ENCODE results near the gene DCP1B. TPM values are rescaled to one million over a fixed set of nuclear protein-coding genes. Genes with fewer than 3 reads are reported as not detected.

Gene DCP1B
- total and polyA plus RNA-seq, 7 experiments from 2014 or later = 8.1 to 30.5 (median 19.3) TPM

GRCh38 chr12:1939331-1939730, 64.9 kb downstream of the DCP1B start:
- no peak for ATAC-seq
- no peaks in the 10 kb centered on the region for H3K9me3 Mint-ChIP-seq
- Histone ChIP-seq H3K27me3 (ENCODE audit: control insufficient read depth in 2 of 2, insufficient read depth in 2 of 2, low read length in 2 of 2) (no peaks in the 10 kb centered on the region), H3K4me3 (ENCODE audit: low read length) (no peak overlapping the region), H3K4me1 (ENCODE audit: control insufficient read depth in 2 of 2, insufficient read depth in 2 of 2, low read length in 2 of 2) (peaks cover 0 to 3% of the 10 kb centered on the region in 2 donors), H3K36me3 (ENCODE audit: control insufficient read depth in 2 of 3, insufficient read depth in 3 of 3, low read length in 3 of 3) (peaks cover 0 to 14% (median 0%) of the 10 kb centered on the region in 3 experiments), H3K27ac (ENCODE audit: low read depth, low read length) (no peak overlapping the region), H3K9me3 (ENCODE audit: control insufficient read depth in 2 of 3, low read length in 3 of 3) (no peaks in the 10 kb centered on the region)
- H3K27me3 Mint-ChIP-seq = no peaks in the 10 kb centered on the region
- peak overlapping the region in 2 of 9 donors; percentile 2 to 65 for H3K27ac Mint-ChIP-seq
- H3K4me3 Mint-ChIP-seq = no peak overlapping the region
- peaks cover 0 to 22% (median 11%) of the 10 kb centered on the region in 5 donors for H3K36me3 Mint-ChIP-seq
- ChIA-PET POLR2A (interaction anchor here (0.6 to 2.8 kb wide), 8 partner anchors 24 to 249 kb away, joined by 3 to 53 read pairs (median 4); partner anchors contain the start of gene ADIPOR2), CTCF (interaction anchor here (0.6 to 6.3 kb wide), 24 partner anchors 9 to 948 kb away, joined by 3 to 152 read pairs (median 5); partner anchors contain the start of gene CACNA2D4)
- peaks cover 0 to 13% (median 4%) of the 10 kb centered on the region in 7 donors for H3K4me1 Mint-ChIP-seq
- DNase-seq = no peak
- intact Hi-C loops (cut with micrococcal nuclease) = no loop called here

GRCh38 chr12:1937481-1938224, 66.6 kb downstream of the DCP1B start:
- Mint-ChIP-seq H3K9me3 (no peaks in the 10 kb centered on the region), H3K36me3 (peaks cover 0 to 9% (median 7%) of the 10 kb centered on the region in 5 donors), H3K27ac (no peak overlapping the region), H3K4me3 (no peak overlapping the region), H3K4me1 (peaks cover 0 to 5% (median 4%) of the 10 kb centered on the region in 7 donors), H3K27me3 (no peaks in the 10 kb centered on the region)
- no peak overlapping the region for H3K27ac ChIP-seq (ENCODE audit: low read depth, low read length)
- ChIA-PET CTCF (interaction anchor here (1.1 to 6.3 kb wide), 3 partner anchors 17 to 286 kb away, joined by 3 to 152 read pairs (median 49); no protein-coding TSS in a partner anchor), POLR2A (interaction anchor here (0.6 to 2.8 kb wide), 2 partner anchors 16 to 142 kb away, joined by 3 to 53 read pairs; no protein-coding TSS in a partner anchor)
- no peak overlapping the region for H3K4me3 ChIP-seq (ENCODE audit: low read length)
- DNase-seq = no peak
- no peaks in the 10 kb centered on the region for H3K27me3 ChIP-seq (ENCODE audit: control insufficient read depth in 2 of 2, insufficient read depth in 2 of 2, low read length in 2 of 2)
- intact Hi-C loops (cut with micrococcal nuclease) = no loop called here
- peaks cover 0 to 14% (median 0%) of the 10 kb centered on the region in 3 experiments for H3K36me3 ChIP-seq (ENCODE audit: control insufficient read depth in 2 of 3, insufficient read depth in 3 of 3, low read length in 3 of 3)
- H3K4me1 ChIP-seq (ENCODE audit: control insufficient read depth in 2 of 2, insufficient read depth in 2 of 2, low read length in 2 of 2) = peaks cover 0 to 3% of the 10 kb centered on the region in 2 donors
- H3K9me3 ChIP-seq (ENCODE audit: control insufficient read depth in 2 of 3, low read length in 3 of 3) = no peaks in the 10 kb centered on the region
- no peak for ATAC-seq

GRCh38 chr12:1936406-1937320, 67.6 kb downstream of the DCP1B start:
- intact Hi-C loops (cut with micrococcal nuclease) = no loop called here

GRCh38 chr12:1935700-1936378, 68.4 kb downstream of the DCP1B start:
- H3K9me3 Mint-ChIP-seq = peaks cover 0 to under 1% (median 0%) of the 10 kb centered on the region in 11 donors
- intact Hi-C loops (cut with micrococcal nuclease) = no loop called here
- ATAC-seq = no peak
- ChIA-PET POLR2A (no interaction called here), CTCF (no interaction called here)
- H3K36me3 Mint-ChIP-seq = peaks cover 0 to 4% (median 0%) of the 10 kb centered on the region in 5 donors
- H3K27me3 ChIP-seq (ENCODE audit: control insufficient read depth in 2 of 2, insufficient read depth in 2 of 2, low read length in 2 of 2) = no peaks in the 10 kb centered on the region
- H3K4me3 ChIP-seq (ENCODE audit: low read length) = no peak overlapping the region
- H3K27ac Mint-ChIP-seq = peak overlapping the region in 1 of 9 donors; percentile 26
- no peak for DNase-seq
- H3K9me3 ChIP-seq (ENCODE audit: control insufficient read depth in 2 of 3, low read length in 3 of 3) = no peaks in the 10 kb centered on the region
- no peak overlapping the region for H3K27ac ChIP-seq (ENCODE audit: low read depth, low read length)
- peaks cover 0 to 14% (median 0%) of the 10 kb centered on the region in 3 experiments for H3K36me3 ChIP-seq (ENCODE audit: control insufficient read depth in 2 of 3, insufficient read depth in 3 of 3, low read length in 3 of 3)
- H3K4me3 Mint-ChIP-seq = no peak overlapping the region
- H3K27me3 Mint-ChIP-seq = no peaks in the 10 kb centered on the region
- peaks cover 4 to 13% (median 4%) of the 10 kb centered on the region in 7 donors for H3K4me1 Mint-ChIP-seq
- peaks cover 0 to 3% of the 10 kb centered on the region in 2 donors for H3K4me1 ChIP-seq (ENCODE audit: control insufficient read depth in 2 of 2, insufficient read depth in 2 of 2, low read length in 2 of 2)

More at GRCh38 chr12:1936406-1937320, 67.6 kb downstream of the DCP1B start:
- Mint-ChIP-seq H3K27me3 (no peaks in the 10 kb centered on the region), H3K4me1 (peaks cover 4 to 11% (median 4%) of the 10 kb centered on the region in 7 donors), H3K4me3 (no peak overlapping the region), H3K36me3 (peaks cover 0 to 8% (median 4%) of the 10 kb centered on the region in 5 donors), H3K9me3 (no peaks in the 10 kb centered on the region), H3K27ac (peak overlapping the region in 1 of 9 donors; percentile 36)
- ATAC-seq (no peak), DNase-seq (no peak)
- H3K27ac ChIP-seq (ENCODE audit: low read depth, low read length) = no peak overlapping the region
- no peaks in the 10 kb centered on the region for H3K27me3 ChIP-seq (ENCODE audit: control insufficient read depth in 2 of 2, insufficient read depth in 2 of 2, low read length in 2 of 2)
- peaks cover 0 to 3% of the 10 kb centered on the region in 2 donors for H3K4me1 ChIP-seq (ENCODE audit: control insufficient read depth in 2 of 2, insufficient read depth in 2 of 2, low read length in 2 of 2)
- no peak overlapping the region for H3K4me3 ChIP-seq (ENCODE audit: low read length)
- no peaks in the 10 kb centered on the region for H3K9me3 ChIP-seq (ENCODE audit: control insufficient read depth in 2 of 3, low read length in 3 of 3)
- H3K36me3 ChIP-seq (ENCODE audit: control insufficient read depth in 2 of 3, insufficient read depth in 3 of 3, low read length in 3 of 3) = peaks cover 0 to 14% (median 0%) of the 10 kb centered on the region in 3 experiments
- CTCF ChIA-PET = no interaction called here
- POLR2A ChIA-PET = no interaction called here

GRCh38 chr12:1935242-1935641, 69.0 kb downstream of the DCP1B start:
- Mint-ChIP-seq H3K27me3 (no peaks in the 10 kb centered on the region), H3K9me3 (peaks cover 0 to 2% (median 0%) of the 10 kb centered on the region in 11 donors), H3K27ac (peak overlapping the region in 2 of 9 donors; percentile 12 to 59), H3K4me1 (peaks cover 4 to 15% (median 6%) of the 10 kb centered on the region in 7 donors), H3K36me3 (peaks cover 0 to 4% (median 0%) of the 10 kb centered on the region in 5 donors), H3K4me3 (no peak overlapping the region)
- Histone ChIP-seq H3K27ac (ENCODE audit: low read depth, low read length) (no peak overlapping the region), H3K4me3 (ENCODE audit: low read length) (no peak overlapping the region), H3K4me1 (ENCODE audit: control insufficient read depth in 2 of 2, insufficient read depth in 2 of 2, low read length in 2 of 2) (peaks cover 0 to 3% of the 10 kb centered on the region in 2 donors), H3K36me3 (ENCODE audit: control insufficient read depth in 2 of 3, insufficient read depth in 3 of 3, low read length in 3 of 3) (peaks cover 0 to 14% (median 0%) of the 10 kb centered on the region in 3 experiments), H3K27me3 (ENCODE audit: control insufficient read depth in 2 of 2, insufficient read depth in 2 of 2, low read length in 2 of 2) (no peaks in the 10 kb centered on the region), H3K9me3 (ENCODE audit: control insufficient read depth in 2 of 3, low read length in 3 of 3) (no peaks in the 10 kb centered on the region)
- intact Hi-C loops (cut with micrococcal nuclease) = no loop called here
- ChIA-PET CTCF (no interaction called here), POLR2A (no interaction called here)
- no peak for DNase-seq
- ATAC-seq = no peak

- Histone ChIP-seq H3K9me3 (ENCODE audit: control insufficient read depth in 2 of 3, low read length in 3 of 3) (no peaks in the 10 kb centered on the region), H3K4me3 (ENCODE audit: low read length) (no peak overlapping the region), H3K27me3 (ENCODE audit: control insufficient read depth in 2 of 2, insufficient read depth in 2 of 2, low read length in 2 of 2) (no peaks in the 10 kb centered on the region), H3K4me1 (ENCODE audit: control insufficient read depth in 2 of 2, insufficient read depth in 2 of 2, low read length in 2 of 2) (peaks cover 0 to 1% of the 10 kb centered on the region in 2 donors), H3K27ac (ENCODE audit: low read depth, low read length) (no peak overlapping the region), H3K36me3 (ENCODE audit: control insufficient read depth in 2 of 3, insufficient read depth in 3 of 3, low read length in 3 of 3) (peaks cover 0 to 14% (median 0%) of the 10 kb centered on the region in 3 experiments)
- Mint-ChIP-seq H3K27ac (peak overlapping the region in 2 of 9 donors; percentile 12 to 59), H3K4me1 (peaks cover 2 to 16% (median 8%) of the 10 kb centered on the region in 7 donors), H3K27me3 (no peaks in the 10 kb centered on the region), H3K9me3 (peaks cover 0 to 2% (median 0%) of the 10 kb centered on the region in 11 donors), H3K4me3 (no peak overlapping the region), H3K36me3 (peaks cover 0 to under 1% (median 0%) of the 10 kb centered on the region in 5 donors)
- intact Hi-C loops (cut with micrococcal nuclease) = no loop called here
- POLR2A ChIA-PET = interaction anchor here (0.5 kb wide), 1 partner anchor 23 kb away, joined by 3 read pairs; no protein-coding TSS in a partner anchor
- CTCF ChIA-PET = no interaction called here
- ATAC-seq (no peak), DNase-seq (no peak)
Observed at GRCh38 chr12:1934831-1935230, 69.4 kb downstream of the DCP1B start.
